Progenitor cell of endocrine pancreas (in vitro differentiated cells): Measurements from ENCODE around the gene LEF1. TPM values are rescaled to one million over a fixed set of nuclear protein-coding genes. Genes with fewer than 3 reads are reported as not detected.

ENCODE experiments used
- DNase-seq: peaks from one replicate; pipeline ENCODE4 v3.0.0; 2021; ENCODE audit warnings: low spot score; ENCODE audit not compliant: unreplicated experiment
- H3K27ac Mint-ChIP-seq: 2 replicates; pipeline ENCODE4 v1.8.0; 2021; ENCODE audit warnings: mild to moderate bottlenecking, moderate library complexity, mixed read lengths
- H3K27me3 Mint-ChIP-seq: 2 replicates; pipeline ENCODE4 v1.8.0; 2021; ENCODE audit warnings: mixed read lengths
- H3K36me3 Mint-ChIP-seq: 2 replicates; pipeline ENCODE4 v1.8.0; 2022; ENCODE audit warnings: mixed read lengths; ENCODE audit not compliant: insufficient read depth
- H3K4me1 Mint-ChIP-seq: 2 replicates; pipeline ENCODE4 v1.8.0; 2021; ENCODE audit warnings: low read depth, mixed read lengths
- H3K4me3 Mint-ChIP-seq: 2 replicates; pipeline ENCODE4 v1.8.0; 2021; ENCODE audit warnings: low read depth, mild to moderate bottlenecking, moderate library complexity, mixed read lengths
- H3K9me3 Mint-ChIP-seq: 2 replicates; pipeline ENCODE4 v1.8.0; 2021; ENCODE audit warnings: low read depth, mixed read lengths
- CTCF ChIP-seq: fragments of 200-600 bp; sonication (generic); IDR thresholded peaks from one replicate; pipeline ENCODE4 v1.5.0; 2021; ENCODE audit warnings: antibody characterized with exemption, mild to moderate bottlenecking; ENCODE audit not compliant: unreplicated experiment
- total RNA-seq: library from RNA; stranded (reverse); gene quantifications from 2 replicates; pipeline ENCODE4 v1.2.1, GENCODE V29; 2021

Gene LEF1
- total RNA-seq, 1 donor from 2014 or later = 2.1 TPM

- Mint-ChIP-seq H3K27me3 (peaks cover 85% of the 10 kb centered on the region), H3K4me3 (no peak overlapping the region), H3K9me3 (no peaks in the 10 kb centered on the region), H3K27ac (no peak overlapping the region), H3K4me1 (no peaks in the 10 kb centered on the region), H3K36me3 (no peaks in the 10 kb centered on the region)
- TF ChIP-seq CTCF = no peak
- no peak for DNase-seq
Observed at GRCh38 chr4:108160741-108161352, 7.9 kb downstream of the LEF1 start.

GRCh38 chr4:108159845-108160244 is 8.9 kb downstream of the LEF1 start:
- TF ChIP-seq CTCF = no peak
- Mint-ChIP-seq H3K27ac (no peak overlapping the region), H3K27me3 (peaks cover 84% of the 10 kb centered on the region), H3K9me3 (no peaks in the 10 kb centered on the region), H3K4me1 (no peaks in the 10 kb centered on the region), H3K36me3 (no peaks in the 10 kb centered on the region), H3K4me3 (no peak overlapping the region)
- DNase-seq = no peak

DNA sequence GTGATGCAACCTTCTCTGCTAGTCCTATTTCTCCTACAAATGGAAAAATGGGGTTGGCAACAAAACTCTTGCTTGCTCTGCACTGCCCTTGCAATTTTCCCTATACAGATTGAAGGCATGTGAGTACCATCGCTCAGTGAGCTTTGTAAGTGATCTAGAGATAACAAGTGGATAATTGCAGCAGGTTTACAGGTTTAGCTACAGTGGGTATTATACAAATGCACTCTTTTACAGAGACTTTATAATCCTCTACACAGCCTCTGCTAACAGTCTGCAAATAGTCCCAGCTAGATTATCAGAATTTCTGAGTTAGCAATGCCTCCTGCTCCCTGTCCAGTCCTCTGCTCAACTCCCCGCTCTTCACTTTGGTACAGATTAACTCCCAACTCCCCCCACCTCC is 11.1 kb downstream of the LEF1 start:
- Mint-ChIP-seq H3K9me3 (peaks cover 3% of the 10 kb centered on the region), H3K27ac (no peak overlapping the region), H3K27me3 (peaks cover 67% of the 10 kb centered on the region), H3K4me1 (no peaks in the 10 kb centered on the region), H3K36me3 (no peaks in the 10 kb centered on the region), H3K4me3 (no peak overlapping the region)
- DNase-seq = no peak
- TF ChIP-seq CTCF = no peak

DNA sequence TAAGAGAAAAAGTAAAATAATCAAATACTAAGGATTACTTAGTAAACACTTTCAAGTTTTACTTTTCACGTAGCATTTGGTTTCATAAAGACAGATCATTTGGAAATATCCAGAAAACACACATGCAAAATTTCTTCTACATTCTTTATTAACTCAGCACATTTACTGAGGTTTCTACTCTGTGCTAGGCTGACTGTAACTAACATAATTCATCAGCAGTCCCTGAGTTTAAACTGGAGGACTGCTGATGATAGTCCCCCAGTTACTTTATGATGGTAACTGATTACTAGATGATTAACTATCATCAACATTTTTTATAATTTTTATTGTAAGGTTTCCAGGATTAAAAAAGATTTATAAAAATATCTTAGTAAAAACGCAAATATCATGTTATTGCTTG is 12.3 kb downstream of the LEF1 start:
- no peak overlapping the region for H3K27ac Mint-ChIP-seq

GRCh38 chr4:108155373-108155772 is 13.4 kb downstream of the LEF1 start:
- DNase-seq = no peak

More for the DNA sequence above, 12.3 kb downstream of the LEF1 start:
- Mint-ChIP-seq H3K9me3 (peaks cover 3% of the 10 kb centered on the region), H3K4me1 (no peaks in the 10 kb centered on the region), H3K27me3 (peaks cover 67% of the 10 kb centered on the region), H3K36me3 (no peaks in the 10 kb centered on the region), H3K4me3 (no peak overlapping the region)
- no peak for TF ChIP-seq CTCF
- DNase-seq = no peak

More at GRCh38 chr4:108155373-108155772, 13.4 kb downstream of the LEF1 start:
- peaks cover 63% of the 10 kb centered on the region for H3K27me3 Mint-ChIP-seq
- H3K4me1 Mint-ChIP-seq = no peaks in the 10 kb centered on the region
- no peak overlapping the region for H3K4me3 Mint-ChIP-seq
- H3K36me3 Mint-ChIP-seq = no peaks in the 10 kb centered on the region
- TF ChIP-seq CTCF = no peak
- peaks cover 3% of the 10 kb centered on the region for H3K9me3 Mint-ChIP-seq
- H3K27ac Mint-ChIP-seq = no peak overlapping the region
